Neural cell (in vitro differentiated cells): ENCODE data around the gene CKAP4. TPM values are rescaled to one million over a fixed set of nuclear protein-coding genes. Genes with fewer than 3 reads are reported as not detected.

Experiments used
- H2AFZ ChIP-seq: fragments of 200-600, 300-800 bp; sonication (generic), shearing (Covaris generic); 2 replicates; pipeline ENCODE4 v1.6.0; 2014; ENCODE audit warnings: low read depth, mild to moderate bottlenecking, antibody characterized with exemption, low read length, moderate library complexity
- H3F3A ChIP-seq: fragments of 200-600 bp; shearing (Covaris generic); 2 replicates; pipeline ENCODE4 v1.6.1; 2016; ENCODE audit warnings: mild to moderate bottlenecking, moderate library complexity, mixed read lengths, antibody characterized with exemption, low read length; ENCODE audit not compliant: insufficient read depth, poor library complexity, severe bottlenecking
- H3K27ac ChIP-seq: fragments of 200-600, 300-800 bp; sonication (generic), shearing (Covaris generic); 2 replicates; pipeline ENCODE4 v1.5.1; 2014; ENCODE audit warnings: mild to moderate bottlenecking, low read length, moderate library complexity
- H3K27me3 ChIP-seq: fragments of 300-800, 200-600 bp; sonication (generic), shearing (Covaris generic); 2 replicates; pipeline ENCODE4 v1.6.0; 2014; ENCODE audit warnings: mild to moderate bottlenecking, low read depth, low read length, moderate library complexity; ENCODE audit not compliant: insufficient read depth
- H3K36me3 ChIP-seq: fragments of 300-800, 200-600 bp; sonication (generic), shearing (Covaris generic); 2 replicates; pipeline ENCODE4 v1.5.1; 2014; ENCODE audit warnings: mild to moderate bottlenecking, antibody characterized with exemption, low read length, moderate library complexity; ENCODE audit not compliant: insufficient read depth
- H3K4me2 ChIP-seq: fragments of 300-800, 200-600 bp; sonication (generic), shearing (Covaris generic); 2 replicates; pipeline ENCODE4 v1.6.0; 2014; ENCODE audit warnings: mild to moderate bottlenecking, low read length
- H3K4me3 ChIP-seq: fragments of 300-800, 200-600 bp; sonication (generic), shearing (Covaris generic); 2 replicates; pipeline ENCODE4 v1.5.1; 2014; ENCODE audit warnings: mild to moderate bottlenecking, low read length, moderate library complexity
- H3K79me2 ChIP-seq: fragments of 200-600 bp; shearing (Covaris generic); replicated peaks from 2 replicates; pipeline ENCODE4 v1.6.0; 2014; ENCODE audit warnings: mild to moderate bottlenecking, low read length, moderate library complexity; ENCODE audit not compliant: insufficient read depth
- H3K9ac ChIP-seq: fragments of 300-800, 200-600 bp; sonication (generic), shearing (Covaris generic); 2 replicates; pipeline ENCODE4 v1.6.1; 2016; ENCODE audit warnings: mild to moderate bottlenecking, low read length, mixed read lengths
- H3K9me2 ChIP-seq: fragments of 200-600 bp; shearing (Covaris generic); 2 replicates; pipeline ENCODE4 v1.6.1; 2016; ENCODE audit warnings: mild to moderate bottlenecking, low read length, mixed read lengths; ENCODE audit not compliant: insufficient read depth
- H3K9me3 ChIP-seq: fragments of 200-600, 300-800 bp; sonication (generic), shearing (Covaris generic); 2 replicates; pipeline ENCODE4 v1.6.1; 2016; ENCODE audit warnings: mild to moderate bottlenecking, mixed run types, low read length, moderate library complexity, mixed read lengths
- H4K20me1 ChIP-seq: fragments of 200-600 bp; shearing (Covaris generic); 2 replicates; pipeline ENCODE4 v1.6.1; 2016; ENCODE audit warnings: mild to moderate bottlenecking, mixed run types; ENCODE audit not compliant: insufficient read depth
- CTCF ChIP-seq: fragments of 450-650 bp; IDR thresholded peaks from 2 replicates; pipeline ENCODE4 v1.5.1; 2014; ENCODE audit warnings: antibody characterized with exemption, mild to moderate bottlenecking, moderate library complexity; ENCODE audit not compliant: poor library complexity, severe bottlenecking
- EP300 ChIP-seq: fragments of 450-650 bp; conservative IDR thresholded peaks from 2 replicates; pipeline ENCODE4 v1.6.1; 2014; ENCODE audit warnings: antibody characterized with exemption, mild to moderate bottlenecking, moderate library complexity; ENCODE audit not compliant: poor library complexity, severe bottlenecking
- EZH2 ChIP-seq: fragments of 200-600, 300-800 bp; shearing (Covaris generic), sonication (generic); IDR thresholded peaks from 2 replicates; pipeline ENCODE4 v1.6.1; 2014; ENCODE audit warnings: antibody characterized with exemption, low read length, borderline replicate concordance, mild to moderate bottlenecking; ENCODE audit not compliant: insufficient read depth, poor library complexity, severe bottlenecking
- MXI1 ChIP-seq: fragments of 450-650 bp; conservative IDR thresholded peaks from 2 replicates; pipeline ENCODE4 v1.6.1; 2014; ENCODE audit warnings: antibody characterized with exemption, mild to moderate bottlenecking; ENCODE audit not compliant: poor library complexity, severe bottlenecking
- POLR2AphosphoS5 ChIP-seq: IDR thresholded peaks from 2 replicates; pipeline ENCODE4 v1.6.1; 2012
- RAD21 ChIP-seq: fragments of 450-650 bp; conservative IDR thresholded peaks from 2 replicates; pipeline ENCODE4 v1.6.1; 2014; ENCODE audit warnings: antibody characterized with exemption, mild to moderate bottlenecking, moderate library complexity
- REST ChIP-seq: IDR thresholded peaks from 2 replicates; pipeline ENCODE4 v1.6.1; 2012; ENCODE audit warnings: borderline replicate concordance
- SMC3 ChIP-seq: fragments of 450-650 bp; conservative IDR thresholded peaks from 2 replicates; pipeline ENCODE4 v1.6.1; 2014; ENCODE audit warnings: antibody characterized with exemption, mild to moderate bottlenecking, moderate library complexity; ENCODE audit not compliant: poor library complexity
- TAF1 ChIP-seq: IDR thresholded peaks from 2 replicates; pipeline ENCODE4 v1.6.1; 2012; ENCODE audit warnings: low read depth
- polyA plus RNA-seq: library from polyadenylated mRNA; depleted of rRNA; stranded (reverse); fragments of >200 nt; gene quantifications from 2 replicates; pipeline ENCODE4 v1.2.3, GENCODE V29; 2014

The CKAP4 gene
- polyA plus RNA-seq, 1 donor from 2014 or later, result 50.0 TPM

DNA sequence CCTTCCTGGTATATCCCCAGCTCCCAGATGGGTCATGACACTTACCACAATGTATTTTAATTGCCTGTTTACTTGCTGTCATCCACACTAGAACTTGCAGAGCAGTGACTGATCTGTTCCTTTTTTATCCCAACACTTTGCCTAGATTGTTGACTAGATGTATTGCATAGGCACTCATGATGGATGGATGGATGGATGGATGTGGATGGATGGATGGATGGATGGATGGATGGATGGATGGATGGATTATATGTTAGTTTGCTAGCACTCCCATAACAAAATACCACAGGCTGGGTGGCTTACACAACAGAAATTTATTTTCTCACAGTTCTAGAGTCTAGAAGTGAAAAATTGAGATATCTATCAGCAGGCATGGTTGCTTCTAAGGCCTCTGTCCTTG lies 8.7 kb upstream of the CKAP4 start:
- Histone ChIP-seq H3K9ac (no peak overlapping the region), H3K4me3 (no peak overlapping the region), H4K20me1 (no peaks in the 10 kb centered on the region), H3K36me3 (no peaks in the 10 kb centered on the region), H3K79me2 (no peaks in the 10 kb centered on the region), H3F3A (no peaks in the 10 kb centered on the region), H3K4me2 (no peak overlapping the region), H2AFZ (no peak overlapping the region), H3K27ac (no peak overlapping the region), H3K9me2 (no peaks in the 10 kb centered on the region), H3K27me3 (no peaks in the 10 kb centered on the region), H3K9me3 (no peaks in the 10 kb centered on the region)
- no peak for TF ChIP-seq TAF1
- no peak for TF ChIP-seq SMC3
- no peak for TF ChIP-seq CTCF
- TF ChIP-seq EZH2, result no peak
- no peak for TF ChIP-seq MXI1
- no peak for TF ChIP-seq REST
- TF ChIP-seq RAD21, result no peak

DNA sequence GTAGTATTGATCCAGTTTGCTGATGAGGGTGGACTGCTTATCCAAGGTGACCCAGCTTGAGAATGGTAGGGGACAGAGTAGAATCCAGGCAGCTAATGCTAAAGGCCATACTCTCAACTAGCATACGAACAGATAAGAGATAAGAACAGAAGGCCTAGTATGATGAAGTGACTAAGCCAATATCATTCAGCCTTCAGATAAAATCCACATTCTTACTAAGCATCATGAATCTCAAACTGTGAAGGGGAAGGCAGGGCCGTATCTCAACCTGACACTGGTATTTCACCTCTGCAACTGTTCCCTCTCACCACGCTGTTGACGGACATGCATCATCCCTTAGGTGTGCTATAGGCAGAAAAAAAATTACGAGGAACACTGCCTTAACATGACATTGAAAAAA lies 8.1 kb upstream of the CKAP4 start:
- no peak overlapping the region for H3K9ac ChIP-seq
- H4K20me1 ChIP-seq, result no peaks in the 10 kb centered on the region
- H3K79me2 ChIP-seq, result no peaks in the 10 kb centered on the region
- no peak overlapping the region for H2AFZ ChIP-seq
- H3F3A ChIP-seq, result no peaks in the 10 kb centered on the region
- no peak overlapping the region for H3K4me2 ChIP-seq
- no peaks in the 10 kb centered on the region for H3K9me2 ChIP-seq
- TF ChIP-seq TAF1 (no peak), REST (no peak), MXI1 (no peak), SMC3 (no peak), EZH2 (no peak), RAD21 (no peak), EP300 (no peak), CTCF (no peak), POLR2AphosphoS5 (no peak)
- no peak overlapping the region for H3K27ac ChIP-seq
- no peaks in the 10 kb centered on the region for H3K9me3 ChIP-seq
- H3K27me3 ChIP-seq, result no peaks in the 10 kb centered on the region
- H3K4me3 ChIP-seq, result no peak overlapping the region
- no peaks in the 10 kb centered on the region for H3K36me3 ChIP-seq
